Parathyroid adenoma (tissue), 2 donors: ENCODE results near the gene KRT81.

Source experiments
- H2AFZ ChIP-seq: fragments of 300-600 bp; sonication (generic); one replicate; pipeline ENCODE4 v1.7.0; 2017; ENCODE audit warnings: antibody characterized with exemption, mild to moderate bottlenecking
- H3K27ac ChIP-seq: fragments of 300-600 bp; sonication (generic); one replicate; pipeline ENCODE4 v1.7.0; 2017
- H3K27me3 ChIP-seq: fragments of 300-600 bp; sonication (generic); one replicate; pipeline ENCODE4 v1.7.0; 2017; ENCODE audit warnings: low read length; ENCODE audit not compliant: control insufficient read depth, insufficient read depth
- H3K36me3 ChIP-seq: fragments of 300-600 bp; sonication (generic); one replicate; pipeline ENCODE4 v1.7.0; 2017; ENCODE audit warnings: low read length; ENCODE audit not compliant: control insufficient read depth, insufficient read depth
- H3K4me1 ChIP-seq: fragments of 300-600 bp; sonication (generic); one replicate; pipeline ENCODE4 v1.7.0; 2017; ENCODE audit warnings: control low read depth
- H3K4me2 ChIP-seq: fragments of 300-600 bp; sonication (generic); one replicate; pipeline ENCODE4 v1.7.0; 2017; ENCODE audit warnings: low read length
- H3K4me3 ChIP-seq: fragments of 300-600 bp; sonication (generic); one replicate; pipeline ENCODE4 v1.7.0; 2017; ENCODE audit warnings: low read depth, low read length
- H3K79me2 ChIP-seq: fragments of 300-600 bp; sonication (generic); one replicate; pipeline ENCODE4 v1.7.0; 2017; ENCODE audit warnings: control low read depth
- H3K9ac ChIP-seq: fragments of 300-600 bp; sonication (generic); one replicate; pipeline ENCODE4 v1.7.0; 2017; ENCODE audit warnings: mild to moderate bottlenecking
- H3K9me3 ChIP-seq: fragments of 300-600 bp; sonication (generic); one replicate; pipeline ENCODE4 v1.7.0; 2017; ENCODE audit warnings: low read length; ENCODE audit not compliant: control insufficient read depth
- TF ChIP-seq, protein P1 (sequence below): fragments of 300-600 bp; sonication (generic); IDR thresholded peaks from one replicate; pipeline ENCODE4 v1.7.0; 2017; ENCODE audit warnings: antibody characterized with exemption, mild to moderate bottlenecking
- donor health status: primary hyperparathyroidism.

Gene KRT81

DNA sequence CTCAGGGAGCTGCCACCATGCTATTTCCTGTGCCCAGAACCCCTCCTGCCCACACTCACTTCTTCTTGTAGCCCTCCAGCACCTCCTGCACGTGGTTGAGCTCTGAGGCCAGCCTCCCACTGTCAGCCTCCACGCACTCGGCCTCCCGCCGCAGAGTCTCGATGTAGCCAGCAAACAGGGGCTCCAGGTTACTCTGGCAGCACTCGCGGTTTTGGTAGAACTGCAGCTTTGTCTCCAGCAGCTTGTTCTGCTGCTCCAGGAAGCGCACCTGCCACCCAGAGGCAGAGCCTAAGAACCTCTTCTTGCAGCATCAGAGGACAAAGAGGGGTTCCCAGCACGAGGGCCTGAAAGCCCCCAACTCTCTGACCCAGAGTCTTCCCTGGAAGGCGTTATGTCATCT lies 27.8 kb upstream of the KRT81 start:
- Histone ChIP-seq H3K79me2 (no peaks in the 10 kb centered on the region), H3K27ac (no peak overlapping the region), H3K27me3 (no peaks in the 10 kb centered on the region), H3K36me3 (no peaks in the 10 kb centered on the region), H2AFZ (no peak overlapping the region), H3K9ac (no peak overlapping the region), H3K4me2 (no peak overlapping the region), H3K4me3 (no peak overlapping the region), H3K9me3 (no peaks in the 10 kb centered on the region), H3K4me1 (no peaks in the 10 kb centered on the region)
- TF ChIP-seq, protein P1, sequence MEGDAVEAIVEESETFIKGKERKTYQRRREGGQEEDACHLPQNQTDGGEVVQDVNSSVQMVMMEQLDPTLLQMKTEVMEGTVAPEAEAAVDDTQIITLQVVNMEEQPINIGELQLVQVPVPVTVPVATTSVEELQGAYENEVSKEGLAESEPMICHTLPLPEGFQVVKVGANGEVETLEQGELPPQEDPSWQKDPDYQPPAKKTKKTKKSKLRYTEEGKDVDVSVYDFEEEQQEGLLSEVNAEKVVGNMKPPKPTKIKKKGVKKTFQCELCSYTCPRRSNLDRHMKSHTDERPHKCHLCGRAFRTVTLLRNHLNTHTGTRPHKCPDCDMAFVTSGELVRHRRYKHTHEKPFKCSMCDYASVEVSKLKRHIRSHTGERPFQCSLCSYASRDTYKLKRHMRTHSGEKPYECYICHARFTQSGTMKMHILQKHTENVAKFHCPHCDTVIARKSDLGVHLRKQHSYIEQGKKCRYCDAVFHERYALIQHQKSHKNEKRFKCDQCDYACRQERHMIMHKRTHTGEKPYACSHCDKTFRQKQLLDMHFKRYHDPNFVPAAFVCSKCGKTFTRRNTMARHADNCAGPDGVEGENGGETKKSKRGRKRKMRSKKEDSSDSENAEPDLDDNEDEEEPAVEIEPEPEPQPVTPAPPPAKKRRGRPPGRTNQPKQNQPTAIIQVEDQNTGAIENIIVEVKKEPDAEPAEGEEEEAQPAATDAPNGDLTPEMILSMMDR: peak; percentile 16

DNA sequence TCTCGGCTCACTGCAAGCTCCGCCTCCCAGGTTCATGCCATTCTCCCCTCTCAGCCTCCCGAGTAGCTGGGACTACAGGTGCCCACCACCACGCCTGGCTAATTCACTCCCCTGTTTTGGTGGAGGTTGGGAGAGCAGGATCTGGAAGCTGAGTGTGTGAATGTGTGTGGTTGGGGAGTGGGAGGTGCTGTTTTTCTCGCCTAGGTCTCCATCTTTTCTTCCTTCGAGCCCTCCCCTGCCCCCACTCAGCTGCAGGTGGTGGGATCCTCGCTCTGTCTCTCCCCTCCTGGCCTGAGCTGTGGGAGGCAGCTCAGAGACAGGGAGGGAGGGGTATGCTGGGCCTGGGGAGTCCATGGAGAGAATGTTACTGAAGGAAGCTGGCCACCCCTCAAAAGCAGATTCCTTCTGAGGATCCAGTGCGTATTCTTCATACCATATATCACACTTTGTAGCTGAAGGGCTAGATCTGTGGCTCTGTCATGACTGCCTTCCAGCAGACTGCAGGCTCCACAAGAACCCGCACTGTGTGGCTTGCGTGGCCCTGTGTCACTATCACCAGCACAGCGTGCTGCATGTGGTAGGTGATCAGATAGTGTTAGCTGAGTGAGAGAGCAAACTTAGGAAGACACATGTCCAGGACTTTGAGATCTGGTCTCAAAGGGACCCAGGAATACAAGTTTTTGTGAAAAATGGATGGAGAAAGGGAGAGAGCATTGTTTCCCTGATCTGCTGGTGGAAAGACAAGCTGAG lies 27.1 kb upstream of the KRT81 start:
- Histone ChIP-seq H3K27ac (no peak overlapping the region), H3K4me1 (no peaks in the 10 kb centered on the region), H3K4me2 (no peak overlapping the region), H3K9ac (no peak overlapping the region), H3K36me3 (no peaks in the 10 kb centered on the region), H3K9me3 (no peaks in the 10 kb centered on the region), H3K79me2 (no peaks in the 10 kb centered on the region), H2AFZ (no peak overlapping the region), H3K27me3 (no peaks in the 10 kb centered on the region), H3K4me3 (no peak overlapping the region)
- TF ChIP-seq, protein P1: no peak

DNA sequence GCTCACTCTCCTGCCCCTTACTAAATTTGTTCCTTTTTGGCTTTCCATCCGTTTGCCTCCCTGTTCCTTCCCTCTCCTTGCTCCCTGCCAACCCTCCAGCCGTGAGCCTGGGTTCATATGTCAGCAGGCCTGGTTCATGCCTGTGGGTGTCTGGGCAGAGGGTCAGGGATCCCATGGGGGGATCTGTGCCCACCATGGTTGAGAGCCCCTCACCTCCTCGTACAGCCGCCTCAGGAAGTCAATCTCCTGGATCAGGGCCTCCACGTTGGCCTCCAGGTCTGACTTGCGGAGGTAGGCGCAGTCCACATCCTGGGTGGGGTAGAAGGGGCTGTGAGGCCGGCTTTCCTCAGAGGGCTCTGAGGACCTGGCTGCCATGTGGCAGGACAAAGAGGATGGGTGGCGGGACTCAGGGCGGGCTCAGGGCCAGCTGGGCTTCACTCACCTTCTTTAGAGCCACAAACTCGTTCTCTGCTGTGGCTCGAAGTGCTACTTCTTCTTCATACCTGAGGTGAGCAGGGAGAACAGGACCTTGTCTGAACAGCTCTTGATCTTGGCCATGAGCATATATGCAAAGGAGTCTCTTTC lies 26.2 kb upstream of the KRT81 start:
- H3K4me2 ChIP-seq: no peak overlapping the region
- H3K9me3 ChIP-seq: no peaks in the 10 kb centered on the region
- H3K79me2 ChIP-seq: no peaks in the 10 kb centered on the region
- no peaks in the 10 kb centered on the region for H3K27me3 ChIP-seq
- no peak overlapping the region for H2AFZ ChIP-seq
- H3K4me1 ChIP-seq: no peaks in the 10 kb centered on the region
- TF ChIP-seq, protein P1: no peak
- H3K9ac ChIP-seq: no peak overlapping the region
- H3K27ac ChIP-seq: no peak overlapping the region
- no peaks in the 10 kb centered on the region for H3K36me3 ChIP-seq
- H3K4me3 ChIP-seq: no peak overlapping the region

DNA sequence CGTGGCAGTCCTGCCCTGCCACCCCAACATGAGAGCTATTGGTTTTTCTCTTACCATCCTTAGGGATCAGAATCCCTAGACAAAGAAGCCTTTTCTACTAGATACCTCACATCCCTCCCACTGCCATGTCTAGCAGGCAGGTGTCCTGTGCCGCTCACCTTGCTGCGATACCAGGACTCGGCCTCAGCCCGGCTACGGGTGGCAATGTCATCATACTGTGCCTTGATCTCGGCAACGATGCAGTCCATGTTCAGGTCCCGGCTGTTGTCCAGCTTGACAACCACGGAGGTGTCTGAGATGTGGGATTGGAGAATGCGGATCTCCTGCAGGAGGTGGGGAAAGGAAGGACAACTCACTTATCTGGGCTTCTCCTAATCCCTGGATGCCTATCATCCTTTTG lies 25.4 kb upstream of the KRT81 start:
- Histone ChIP-seq H3K9ac (no peak overlapping the region), H3K4me3 (no peak overlapping the region), H3K4me2 (no peak overlapping the region), H3K4me1 (no peaks in the 10 kb centered on the region), H2AFZ (no peak overlapping the region), H3K27me3 (no peaks in the 10 kb centered on the region), H3K9me3 (no peaks in the 10 kb centered on the region), H3K36me3 (no peaks in the 10 kb centered on the region), H3K79me2 (no peaks in the 10 kb centered on the region), H3K27ac (no peak overlapping the region)
- TF ChIP-seq, protein P1: no peak

DNA sequence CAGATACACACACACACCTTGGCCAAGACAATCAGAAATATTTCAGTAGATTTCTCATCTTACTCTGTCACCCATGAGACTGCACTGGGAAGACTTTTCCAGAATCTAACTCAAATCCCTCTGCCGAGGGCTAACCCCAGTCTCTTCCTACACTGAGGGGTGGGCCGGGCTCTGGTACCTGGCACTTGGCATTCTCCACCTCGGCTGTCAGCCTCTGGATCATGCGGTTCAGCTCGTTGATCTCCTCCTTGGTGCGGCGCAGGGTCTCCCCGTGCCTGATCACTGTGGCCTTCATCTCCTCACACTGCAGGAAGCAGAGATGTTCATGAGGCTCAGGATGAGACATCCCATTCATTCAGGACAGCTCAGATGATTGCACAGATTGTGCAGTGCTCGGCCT lies 25.0 kb upstream of the KRT81 start:
- TF ChIP-seq, protein P1: no peak
- Histone ChIP-seq H3K9ac (no peak overlapping the region), H2AFZ (no peak overlapping the region), H3K27me3 (no peaks in the 10 kb centered on the region), H3K4me2 (no peak overlapping the region), H3K79me2 (no peaks in the 10 kb centered on the region), H3K27ac (no peak overlapping the region), H3K4me3 (no peak overlapping the region), H3K36me3 (no peaks in the 10 kb centered on the region), H3K4me1 (no peaks in the 10 kb centered on the region), H3K9me3 (no peaks in the 10 kb centered on the region)
